ENCODE measurements around the gene ADAMTSL5. TPM values are rescaled to one million over a fixed set of nuclear protein-coding genes. Genes with fewer than 3 reads are reported as not detected.

The ADAMTSL5 gene
- total RNA-seq, 1 experiment from 2014 or later: 0.86 TPM

DNA sequence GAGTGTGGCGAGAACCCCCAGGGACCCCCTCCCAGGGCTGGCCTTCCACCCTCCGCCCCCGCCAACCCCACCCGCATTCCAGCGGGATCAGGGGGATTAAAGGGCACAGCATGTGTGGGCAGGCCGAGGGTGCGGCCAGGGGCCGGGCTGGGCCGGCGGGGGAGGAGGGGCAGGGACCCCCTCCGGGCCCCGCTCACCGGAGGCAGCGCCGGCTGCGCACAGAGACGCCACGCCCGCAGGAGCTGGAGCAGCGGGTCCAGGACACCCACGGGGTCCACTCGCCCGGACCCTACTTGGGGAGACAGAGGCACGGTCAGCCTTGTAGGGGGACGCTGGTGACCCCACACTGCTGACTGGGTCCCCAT is 2.4 kb downstream of the ADAMTSL5 start:
- no peaks in the 10 kb centered on the region for H3K9me3 ChIP-seq (ENCODE audit: low read depth, low read length, poor library complexity, severe bottlenecking)
- peaks cover 12% of the 10 kb centered on the region for H3K4me1 ChIP-seq (ENCODE audit: insufficient read depth, low read length, poor library complexity, severe bottlenecking)
- intact Hi-C loops (cut with micrococcal nuclease; ENCODE audit: unreplicated experiment): no loop called here
- H3K36me3 ChIP-seq (ENCODE audit: insufficient read depth, low read length, poor library complexity, severe bottlenecking): no peaks in the 10 kb centered on the region
- H3K27me3 ChIP-seq (replicated peaks; ENCODE audit: insufficient read depth, low read depth, low read length, poor library complexity): no peaks in the 10 kb centered on the region
- CTCF ChIA-PET: no interaction called here
- BruUV-seq (replicated peaks): no TSS peak
- no peak for DNase-seq (ENCODE audit: low spot score)
- POLR2A ChIA-PET (ENCODE audit: low non-redundant PET): no interaction called here
- no peak overlapping the region for H3K27ac ChIP-seq (ENCODE audit: low read depth, low read length, poor library complexity, severe bottlenecking)
- H3K4me3 ChIP-seq (ENCODE audit: low read depth, low read length, poor library complexity, severe bottlenecking): no peak overlapping the region
- no peak for TF ChIP-seq EZH2 (IDR thresholded peaks at IDR 0.05; ENCODE audit: borderline replicate concordance, low read depth, low read length, poor library complexity, severe bottlenecking)
- TF ChIP-seq, protein P1, sequence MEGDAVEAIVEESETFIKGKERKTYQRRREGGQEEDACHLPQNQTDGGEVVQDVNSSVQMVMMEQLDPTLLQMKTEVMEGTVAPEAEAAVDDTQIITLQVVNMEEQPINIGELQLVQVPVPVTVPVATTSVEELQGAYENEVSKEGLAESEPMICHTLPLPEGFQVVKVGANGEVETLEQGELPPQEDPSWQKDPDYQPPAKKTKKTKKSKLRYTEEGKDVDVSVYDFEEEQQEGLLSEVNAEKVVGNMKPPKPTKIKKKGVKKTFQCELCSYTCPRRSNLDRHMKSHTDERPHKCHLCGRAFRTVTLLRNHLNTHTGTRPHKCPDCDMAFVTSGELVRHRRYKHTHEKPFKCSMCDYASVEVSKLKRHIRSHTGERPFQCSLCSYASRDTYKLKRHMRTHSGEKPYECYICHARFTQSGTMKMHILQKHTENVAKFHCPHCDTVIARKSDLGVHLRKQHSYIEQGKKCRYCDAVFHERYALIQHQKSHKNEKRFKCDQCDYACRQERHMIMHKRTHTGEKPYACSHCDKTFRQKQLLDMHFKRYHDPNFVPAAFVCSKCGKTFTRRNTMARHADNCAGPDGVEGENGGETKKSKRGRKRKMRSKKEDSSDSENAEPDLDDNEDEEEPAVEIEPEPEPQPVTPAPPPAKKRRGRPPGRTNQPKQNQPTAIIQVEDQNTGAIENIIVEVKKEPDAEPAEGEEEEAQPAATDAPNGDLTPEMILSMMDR (conservative IDR thresholded peaks at IDR 0.05; ENCODE audit: low read depth, low read length): no peak

DNA sequence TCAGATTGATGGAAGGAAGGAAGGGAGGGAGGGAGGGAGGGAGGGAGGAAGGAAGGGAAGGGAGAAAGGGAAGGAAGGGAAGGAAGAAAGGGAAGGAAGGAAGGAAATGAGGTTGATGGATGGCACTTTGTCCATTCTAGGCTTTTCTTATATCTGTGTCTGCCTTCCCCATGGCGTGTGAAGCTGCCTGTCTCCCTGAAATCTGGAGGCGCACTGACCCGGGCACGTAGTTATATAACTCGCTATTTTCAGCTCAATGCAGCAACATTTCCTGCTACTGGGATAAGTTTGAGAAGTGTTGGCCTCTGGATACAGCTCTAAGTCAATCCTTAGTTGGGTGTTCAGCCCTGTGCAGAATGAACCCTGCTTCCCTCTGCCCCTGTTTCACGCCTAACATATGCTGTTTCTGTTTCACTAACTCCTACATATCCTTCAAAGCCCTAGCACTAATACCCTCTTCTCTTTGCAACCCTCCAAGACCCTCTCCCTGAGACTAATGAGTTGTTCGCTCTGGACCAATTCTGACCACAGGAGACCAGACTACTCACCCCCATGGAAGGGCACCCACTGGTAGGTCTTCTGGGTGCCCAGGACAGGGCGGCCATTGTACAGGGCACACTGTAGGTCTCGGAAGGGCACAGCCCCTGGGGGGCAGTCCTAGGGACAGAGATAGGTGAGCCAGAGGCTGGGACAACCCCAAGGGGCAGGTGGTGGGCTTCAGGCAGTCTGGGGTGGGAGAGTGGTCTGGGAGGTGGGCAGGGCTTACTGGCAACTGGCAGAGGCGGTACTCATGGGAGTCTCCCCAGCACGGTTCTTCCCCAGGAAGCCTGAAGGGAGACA is 3.0 kb downstream of the ADAMTSL5 start:
- H3K9me3 ChIP-seq (ENCODE audit: low read depth, low read length, poor library complexity, severe bottlenecking): no peaks in the 10 kb centered on the region
- no peaks in the 10 kb centered on the region for H3K36me3 ChIP-seq (ENCODE audit: insufficient read depth, low read length, poor library complexity, severe bottlenecking)
- TF ChIP-seq, protein P1 (conservative IDR thresholded peaks at IDR 0.05; ENCODE audit: low read depth, low read length): no peak
- no peak for TF ChIP-seq EZH2 (IDR thresholded peaks at IDR 0.05; ENCODE audit: borderline replicate concordance, low read depth, low read length, poor library complexity, severe bottlenecking)
- no TSS peak for BruUV-seq (replicated peaks)
- H3K4me1 ChIP-seq (ENCODE audit: insufficient read depth, low read length, poor library complexity, severe bottlenecking): peaks cover 12% of the 10 kb centered on the region
- H3K4me3 ChIP-seq (ENCODE audit: low read depth, low read length, poor library complexity, severe bottlenecking): no peak overlapping the region
- CTCF ChIA-PET: no interaction called here
- H3K27me3 ChIP-seq (replicated peaks; ENCODE audit: insufficient read depth, low read depth, low read length, poor library complexity): no peaks in the 10 kb centered on the region
- POLR2A ChIA-PET (ENCODE audit: low non-redundant PET): no interaction called here
- DNase-seq (ENCODE audit: low spot score): peak; percentile 52
- no peak overlapping the region for H3K27ac ChIP-seq (ENCODE audit: low read depth, low read length, poor library complexity, severe bottlenecking)
- intact Hi-C loops (cut with micrococcal nuclease; ENCODE audit: unreplicated experiment): no loop called here

DNA sequence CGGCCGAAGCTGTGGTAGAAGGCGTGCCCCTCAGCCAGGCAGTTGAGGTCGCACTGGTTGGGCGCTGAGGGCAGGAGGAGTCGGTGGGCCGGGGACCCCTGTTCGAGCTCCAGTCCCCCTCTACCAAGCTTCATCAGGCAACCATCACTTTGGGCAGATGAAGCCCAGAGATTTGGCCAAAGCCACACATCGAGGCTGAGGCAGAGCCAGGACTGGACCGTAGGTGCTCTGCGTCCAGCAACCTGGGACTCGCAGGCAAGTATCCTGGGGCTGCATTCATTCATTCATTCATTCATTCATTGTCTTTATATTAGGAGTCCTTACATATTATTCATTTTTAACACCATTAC is 4.3 kb downstream of the ADAMTSL5 start:
- DNase-seq (ENCODE audit: low spot score): no peak
- TF ChIP-seq, protein P1 (conservative IDR thresholded peaks at IDR 0.05; ENCODE audit: low read depth, low read length): no peak
- no peak for TF ChIP-seq EZH2 (IDR thresholded peaks at IDR 0.05; ENCODE audit: borderline replicate concordance, low read depth, low read length, poor library complexity, severe bottlenecking)
- CTCF ChIA-PET: no interaction called here
- Histone ChIP-seq H3K9me3 (ENCODE audit: low read depth, low read length, poor library complexity, severe bottlenecking) (no peaks in the 10 kb centered on the region), H3K27me3 (replicated peaks; ENCODE audit: insufficient read depth, low read depth, low read length, poor library complexity) (no peaks in the 10 kb centered on the region), H3K4me3 (ENCODE audit: low read depth, low read length, poor library complexity, severe bottlenecking) (peak overlapping the region; percentile 37), H3K4me1 (ENCODE audit: insufficient read depth, low read length, poor library complexity, severe bottlenecking) (peaks cover 18% of the 10 kb centered on the region), H3K27ac (ENCODE audit: low read depth, low read length, poor library complexity, severe bottlenecking) (no peak overlapping the region), H3K36me3 (ENCODE audit: insufficient read depth, low read length, poor library complexity, severe bottlenecking) (no peaks in the 10 kb centered on the region)
- no TSS peak for BruUV-seq (replicated peaks)
- POLR2A ChIA-PET (ENCODE audit: low non-redundant PET): no interaction called here
- intact Hi-C loops (cut with micrococcal nuclease; ENCODE audit: unreplicated experiment): no loop called here

All from A673 (cell line).